Small intestine (tissue), 7 donors: Measurements from ENCODE around the gene SLC35F6. TPM values are rescaled to one million over a fixed set of nuclear protein-coding genes. Genes with fewer than 3 reads are reported as not detected.

Experiments
- DNase-seq, 2 donors: peaks; one replicate each; pipeline versions ENCODE4 v3.0.0 to v3.0.0-alpha.2; 2013
- FAIRE-seq: peaks from 2 replicates; lab custom pipeline; 2012; peaks lifted over from hg19 to GRCh38; lab: Jason Lieb, UNC
- H3K27ac ChIP-seq, 3 donors: one replicate each; pipeline ENCODE4 v1.5.1; 2013; ENCODE audit warnings: low read length in 2 of 3, mild to moderate bottlenecking in 2 of 3, control low read depth in 1 of 3, inconsistent platforms in 1 of 3, low read depth in 1 of 3, moderate library complexity in 1 of 3
- H3K27me3 ChIP-seq, 3 donors: one replicate each; pipeline ENCODE4 v1.6.1; 2013; ENCODE audit warnings: low read length in 3 of 3, inconsistent platforms in 1 of 3; ENCODE audit not compliant: control insufficient read depth in 3 of 3, insufficient read depth in 3 of 3
- H3K36me3 ChIP-seq, 3 donors: one replicate each; pipeline ENCODE4 v1.6.1; 2013; ENCODE audit warnings: low read length in 3 of 3, inconsistent platforms in 1 of 3, low read depth in 1 of 3, mild to moderate bottlenecking in 1 of 3, moderate library complexity in 1 of 3; ENCODE audit not compliant: control insufficient read depth in 3 of 3, insufficient read depth in 2 of 3
- H3K4me1 ChIP-seq, 3 donors: one replicate each; pipeline ENCODE4 v1.6.1; 2013; ENCODE audit warnings: low read length in 2 of 3, inconsistent platforms in 1 of 3, low read depth in 1 of 3, mild to moderate bottlenecking in 1 of 3, moderate library complexity in 1 of 3; ENCODE audit not compliant: control insufficient read depth in 3 of 3, insufficient read depth in 2 of 3
- H3K4me3 ChIP-seq, 3 donors: one replicate each; pipeline ENCODE4 v1.5.1; 2013; ENCODE audit warnings: low read length in 3 of 3, control low read depth in 1 of 3, inconsistent platforms in 1 of 3, low read depth in 1 of 3, mild to moderate bottlenecking in 1 of 3, moderate library complexity in 1 of 3
- H3K9me3 ChIP-seq, 2 donors: one replicate each; pipeline ENCODE4 v1.6.1; 2013; ENCODE audit warnings: low read depth in 1 of 2, low read length in 1 of 2; ENCODE audit not compliant: control insufficient read depth in 2 of 2, insufficient read depth in 1 of 2
- WGBS, 3 donors: extraction: QIAGEN DNeasy Blood & Tissue Kit; methylation state at CpG; one replicate each; pipeline ENCODE4 v1.1.7; 2013; 5-methylcytosine and 5-hydroxymethylcytosine counted together
- polyA plus RNA-seq, 4 donors: library from polyadenylated mRNA; stranded (reverse) in 3 of 4; unstranded in 1 of 4; fragments of 200-250 nt in 3 of 4; fragments of 120-200 nt in 1 of 4; gene quantifications; one replicate each; pipeline versions ENCODE4 v1.2.1 to v1.2.3, GENCODE V29; 2013
- donor health status: healthy with polysubstance abuse.
- donor health status: control.
- donor health status: control.
- donor health status: Bipolar disorder and iron deficiency.
- donor health status: healthy.

SLC35F6 gene
- polyA plus RNA-seq, 4 donors, result 5.8 to 21.3 (median 12.1) TPM

DNA sequence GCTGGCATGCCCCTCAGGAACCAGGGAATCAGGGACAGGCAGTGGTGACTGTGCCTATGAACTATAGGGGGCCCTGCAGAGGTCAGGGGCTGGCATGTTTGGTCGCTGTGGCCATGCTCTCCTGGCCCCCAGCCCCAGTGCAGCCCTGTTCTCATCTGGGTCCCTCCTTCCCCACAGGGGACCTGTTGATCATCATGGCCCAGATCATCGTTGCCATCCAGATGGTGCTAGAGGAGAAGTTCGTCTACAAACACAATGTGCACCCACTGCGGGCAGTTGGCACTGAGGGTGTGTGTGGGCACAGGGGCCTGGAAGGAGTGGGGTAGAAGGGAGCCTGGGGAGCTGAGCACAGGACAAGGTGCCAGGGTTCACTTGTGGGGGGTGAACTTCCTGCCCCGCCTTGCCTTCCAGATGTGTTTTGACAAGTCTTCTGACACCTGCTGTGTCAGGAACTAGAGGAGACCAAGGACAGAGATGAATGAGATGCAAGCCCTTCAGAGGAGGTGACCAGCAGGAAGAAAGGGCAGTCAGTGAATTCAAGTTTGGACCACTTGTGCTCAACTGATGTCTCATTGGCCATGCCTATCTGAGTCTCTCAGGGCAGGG, 12.2 kb downstream of the SLC35F6 start:
- Histone ChIP-seq H3K36me3 (peaks cover 11 to 72% (median 30%) of the 10 kb centered on the region in 3 donors), H3K4me3 (no peak overlapping the region), H3K27ac (no peak overlapping the region), H3K27me3 (no peaks in the 10 kb centered on the region), H3K9me3 (no peaks in the 10 kb centered on the region), H3K4me1 (peaks cover 0 to 16% (median 10%) of the 10 kb centered on the region in 3 donors)
- FAIRE-seq, result no peak
- no peak for DNase-seq
- whole genome bisulfite sequencing, 3 donors, result 93 to 98% (median 95%) methylated on average over 5 of the region's 5 CpGs

DNA sequence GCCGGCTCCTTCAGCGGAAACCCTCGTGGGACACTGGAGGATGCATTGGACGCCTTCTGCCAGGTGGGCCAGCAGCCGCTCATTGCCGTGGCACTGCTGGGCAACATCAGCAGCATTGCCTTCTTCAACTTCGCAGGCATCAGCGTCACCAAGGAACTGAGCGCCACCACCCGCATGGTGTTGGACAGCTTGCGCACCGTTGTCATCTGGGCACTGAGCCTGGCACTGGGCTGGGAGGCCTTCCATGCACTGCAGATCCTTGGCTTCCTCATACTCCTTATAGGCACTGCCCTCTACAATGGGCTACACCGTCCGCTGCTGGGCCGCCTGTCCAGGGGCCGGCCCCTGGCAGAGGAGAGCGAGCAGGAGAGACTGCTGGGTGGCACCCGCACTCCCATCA, 14.0 kb downstream of the SLC35F6 start:
- FAIRE-seq (no peak), DNase-seq (no peak)
- Histone ChIP-seq H3K9me3 (no peaks in the 10 kb centered on the region), H3K4me3 (no peak overlapping the region), H3K4me1 (no peaks in the 10 kb centered on the region), H3K27me3 (no peaks in the 10 kb centered on the region), H3K27ac (no peak overlapping the region), H3K36me3 (peaks cover 11 to 66% (median 32%) of the 10 kb centered on the region in 3 donors)
- WGBS, 3 donors, result 96 to 98% (median 97%) methylated on average over 16 to 18 of the region's 18 CpGs

DNA sequence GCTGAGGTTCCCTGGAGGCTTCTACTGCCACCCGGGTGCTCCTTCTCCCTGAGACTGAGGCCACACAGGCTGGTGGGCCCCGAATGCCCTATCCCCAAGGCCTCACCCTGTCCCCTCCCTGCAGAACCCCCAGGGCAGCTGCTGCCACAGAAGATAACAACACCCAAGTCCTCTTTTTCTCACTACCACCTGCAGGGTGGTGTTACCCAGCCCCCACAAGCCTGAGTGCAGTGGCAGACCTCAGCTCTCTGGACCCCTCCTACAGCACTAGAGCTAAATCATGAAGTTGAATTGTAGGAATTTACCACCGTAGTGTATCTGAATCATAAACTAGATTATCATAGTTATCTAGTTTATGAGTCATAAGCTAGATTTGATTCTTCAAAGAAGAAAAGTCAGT, 14.4 kb downstream of the SLC35F6 start:
- Histone ChIP-seq H3K36me3 (peaks cover 11 to 66% (median 32%) of the 10 kb centered on the region in 3 donors), H3K27ac (no peak overlapping the region)
- FAIRE-seq, result no peak

DNA sequence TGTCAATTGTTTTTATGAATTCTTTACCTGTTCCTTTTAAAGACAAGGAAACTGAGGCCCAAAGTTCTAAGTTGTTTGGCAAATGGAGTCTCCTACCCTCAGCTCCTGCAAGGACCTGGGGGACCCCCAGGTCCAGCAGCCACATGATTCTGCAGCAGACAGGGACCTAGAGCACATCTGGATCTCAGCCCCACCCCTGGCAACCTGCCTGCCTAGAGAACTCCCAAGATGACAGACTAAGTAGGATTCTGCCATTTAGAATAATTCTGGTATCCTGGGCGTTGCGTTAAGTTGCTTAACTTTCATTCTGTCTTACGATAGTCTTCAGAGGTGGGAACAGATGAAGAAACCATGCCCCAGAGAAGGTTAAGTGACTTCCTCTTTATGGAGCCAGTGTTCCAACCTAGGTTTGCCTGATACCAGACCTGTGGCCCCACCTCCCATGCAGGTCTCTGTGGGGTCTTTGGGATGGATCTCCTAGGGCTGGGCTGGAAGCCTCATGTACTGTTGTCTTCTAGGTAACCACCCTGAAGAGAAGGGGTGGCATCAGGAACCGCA, 16.2 kb downstream of the SLC35F6 start:
- FAIRE-seq, result no peak

More for the DNA sequence above, 14.4 kb downstream of the SLC35F6 start:
- Histone ChIP-seq H3K4me1 (peaks cover 0 to 2% (median 0%) of the 10 kb centered on the region in 3 donors), H3K27me3 (no peaks in the 10 kb centered on the region), H3K9me3 (no peaks in the 10 kb centered on the region), H3K4me3 (no peak overlapping the region)
- 10 to 62% (median 32%) methylated on average over 3 of the region's 3 CpGs for WGBS, 3 donors
- DNase-seq, result no peak

DNA sequence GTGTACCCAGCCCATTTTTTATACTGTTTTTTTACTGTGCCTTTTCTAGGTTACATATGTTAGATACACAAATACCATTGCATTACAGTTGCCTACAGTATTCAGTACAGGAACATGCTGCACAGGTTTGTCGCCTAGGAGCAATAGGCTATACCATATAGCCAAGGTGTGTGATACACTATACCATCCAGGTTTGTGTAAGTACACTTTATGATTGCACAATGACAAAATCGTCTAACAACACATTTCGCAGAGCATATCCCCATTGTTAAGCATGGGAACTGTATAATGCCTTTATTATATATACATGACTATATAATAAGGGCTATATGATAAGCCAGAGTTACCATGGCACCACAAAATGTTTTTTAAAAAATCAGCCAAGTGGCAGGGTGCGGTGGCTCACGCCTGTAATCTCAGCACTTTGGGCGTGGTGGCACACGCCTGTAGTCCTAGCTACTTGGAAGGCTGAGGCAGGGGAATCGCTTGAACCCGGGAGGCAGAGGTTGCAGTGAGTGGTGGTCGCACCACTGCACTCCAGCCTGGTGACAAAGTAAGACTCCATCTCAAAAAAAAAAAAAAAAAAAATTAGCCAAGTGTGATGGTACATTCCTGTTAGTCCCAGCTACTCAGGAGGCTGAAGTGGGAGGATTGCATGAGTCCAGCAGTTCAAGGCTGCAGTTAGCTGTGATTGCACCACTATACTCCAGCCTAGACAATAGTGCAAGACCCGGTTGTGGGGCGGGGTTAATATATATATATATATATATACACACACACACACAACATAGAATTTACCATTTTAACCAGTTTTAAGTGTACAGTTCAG, 19.0 kb downstream of the SLC35F6 start:
- peaks cover 8 to 27% (median 10%) of the 10 kb centered on the region in 3 donors for H3K36me3 ChIP-seq
- no peaks in the 10 kb centered on the region for H3K9me3 ChIP-seq
- FAIRE-seq, result no peak
- H3K27ac ChIP-seq, result no peak overlapping the region
- H3K27me3 ChIP-seq, result no peaks in the 10 kb centered on the region
- 19 to 66% (median 39%) methylated on average over 12 of the region's 12 CpGs for WGBS, 3 donors
- H3K4me1 ChIP-seq, result peaks cover 0 to 4% (median 3%) of the 10 kb centered on the region in 3 donors
- peak in 1 of 2 donors; percentile 81 for DNase-seq
- H3K4me3 ChIP-seq, result no peak overlapping the region

More for the DNA sequence above, 16.2 kb downstream of the SLC35F6 start:
- Histone ChIP-seq H3K9me3 (no peaks in the 10 kb centered on the region), H3K4me1 (peaks cover 0 to 3% (median 0%) of the 10 kb centered on the region in 3 donors), H3K27me3 (no peaks in the 10 kb centered on the region), H3K27ac (no peak overlapping the region), H3K4me3 (no peak overlapping the region), H3K36me3 (peaks cover 11 to 49% (median 29%) of the 10 kb centered on the region in 3 donors)
- no peak for DNase-seq
- WGBS, 3 donors, result 94 to 98% (median 97%) methylated on average over 4 of the region's 4 CpGs

DNA sequence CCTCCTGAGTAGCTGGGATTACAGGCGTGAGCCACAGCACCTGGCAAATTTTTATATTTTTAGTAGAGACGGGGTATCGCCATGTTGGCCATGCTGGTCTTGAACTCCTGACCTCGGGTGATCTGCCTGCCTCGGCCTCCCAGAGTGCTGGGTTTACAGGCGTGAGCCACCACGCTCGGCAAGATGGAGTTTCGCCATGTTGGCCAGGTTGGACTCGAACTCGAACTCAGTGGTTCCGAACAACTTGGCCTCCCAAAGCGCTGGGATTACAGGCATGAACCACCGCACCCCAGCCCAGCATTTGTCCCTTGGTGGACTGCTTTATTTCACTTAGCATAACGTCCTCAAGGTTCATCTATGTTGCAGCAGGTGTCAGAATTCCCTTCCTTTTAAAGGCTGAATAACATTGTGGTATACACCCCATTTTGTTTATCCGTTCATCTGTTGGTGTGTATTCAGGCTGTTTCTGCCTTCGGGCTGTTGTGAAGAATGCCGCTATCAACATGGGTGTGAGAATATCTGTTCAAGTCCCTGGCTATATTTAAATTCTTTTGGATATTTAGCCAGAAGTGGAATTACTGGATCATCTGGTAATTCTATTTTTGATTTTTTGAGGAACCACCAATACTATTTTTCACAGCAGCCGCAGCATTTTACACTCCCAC, 20.6 kb downstream of the SLC35F6 start:
- no peak overlapping the region for H3K27ac ChIP-seq
- FAIRE-seq, result no peak
- no peaks in the 10 kb centered on the region for H3K27me3 ChIP-seq
- 94 to 95% (median 94%) methylated on average over 19 of the region's 19 CpGs for WGBS, 3 donors
- DNase-seq, result no peak
- no peak overlapping the region for H3K4me3 ChIP-seq
- H3K36me3 ChIP-seq, result peaks cover 7 to 14% (median 8%) of the 10 kb centered on the region in 3 donors
- no peaks in the 10 kb centered on the region for H3K9me3 ChIP-seq
- H3K4me1 ChIP-seq, result peaks cover 0 to 4% (median 3%) of the 10 kb centered on the region in 3 donors

DNA sequence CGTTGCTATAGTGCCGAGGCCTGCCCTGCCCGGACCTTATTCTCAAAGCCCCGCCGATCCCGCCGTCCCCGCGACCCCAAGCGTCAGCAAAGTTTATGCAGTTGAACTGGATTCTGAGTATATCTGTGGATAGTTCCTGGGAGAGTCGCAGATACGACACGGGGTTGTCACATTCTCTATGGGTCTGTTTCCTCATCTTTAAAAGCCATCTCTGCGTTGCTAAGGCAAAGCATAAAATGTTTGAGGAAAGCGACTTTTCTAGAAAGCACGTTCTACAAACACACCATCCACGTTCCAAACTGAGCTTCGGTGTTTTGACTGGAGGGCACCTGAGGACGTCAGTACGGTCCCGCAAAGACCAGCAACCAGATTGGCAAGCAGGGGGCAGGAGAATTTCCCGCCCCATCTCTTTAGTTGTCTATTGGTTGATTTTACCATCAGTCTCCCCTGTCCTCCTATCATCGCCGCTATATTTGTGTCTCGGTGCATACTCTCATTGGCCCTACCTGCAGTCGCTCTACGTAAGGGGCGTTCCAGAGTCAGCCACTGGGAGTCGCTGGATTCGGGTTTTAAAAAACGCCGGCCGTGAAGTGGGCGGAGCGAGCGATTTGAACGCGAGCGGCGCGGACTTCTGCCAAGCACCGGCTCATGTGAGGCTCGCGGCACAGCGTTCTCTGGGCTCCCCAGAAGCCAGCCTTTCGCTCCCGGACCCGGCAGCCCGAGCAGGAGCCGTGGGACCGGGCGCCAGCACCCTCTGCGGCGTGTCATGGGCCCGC, 21.5 kb downstream of the SLC35F6 start, which contains the start of gene CENPA:
Gene CENPA (plus strand): TSS at position 626 of the 776 bp plus-strand sequence. CDS start 141 bp downstream, at position 767.
- FAIRE-seq, result no peak
- Histone ChIP-seq H3K36me3 (peaks cover 3 to 8% (median 6%) of the 10 kb centered on the region in 3 donors), H3K4me3 (peak within 1 kb of the TSS; percentile 43 to 83 (median 51)), H3K27ac (peak within 1 kb of the TSS in 1 of 3 donors; percentile 59), H3K9me3 (no peaks in the 10 kb centered on the region), H3K4me1 (peaks cover 0 to 4% (median 3%) of the 10 kb centered on the region in 3 donors), H3K27me3 (no peaks in the 10 kb centered on the region)
- WGBS, 3 donors, result 1 to 2% (median 2%) methylated on average over 55 of the region's 55 CpGs
- peak; percentile 99 to 100 for DNase-seq
